ENCODE data around the gene RGS1. TPM values are rescaled to one million over a fixed set of nuclear protein-coding genes. Genes with fewer than 3 reads are reported as not detected.

The RGS1 gene
- total RNA-seq, 1 experiment from 2014 or later, result not detected

- no peak for DNase-seq (ENCODE audit: low read depth)
- in situ Hi-C loops (cut with HindIII; ENCODE audit: low pct_unique_long_range_greater_than_20kb, low sequenced_read_pairs), result no loop called here
Observed at GRCh38 chr1:192602757-192603156, 27.2 kb downstream of the RGS1 start.

- in situ Hi-C loops (cut with HindIII; ENCODE audit: low pct_unique_long_range_greater_than_20kb, low sequenced_read_pairs), result no loop called here
- no peak for DNase-seq (ENCODE audit: low read depth)
Observed at GRCh38 chr1:192603218-192603787, 27.7 kb downstream of the RGS1 start.

GRCh38 chr1:192604979-192605620, 29.5 kb downstream of the RGS1 start:
- in situ Hi-C loops (cut with HindIII; ENCODE audit: low pct_unique_long_range_greater_than_20kb, low sequenced_read_pairs), result no loop called here
- DNase-seq (ENCODE audit: low read depth), result no peak

DNA sequence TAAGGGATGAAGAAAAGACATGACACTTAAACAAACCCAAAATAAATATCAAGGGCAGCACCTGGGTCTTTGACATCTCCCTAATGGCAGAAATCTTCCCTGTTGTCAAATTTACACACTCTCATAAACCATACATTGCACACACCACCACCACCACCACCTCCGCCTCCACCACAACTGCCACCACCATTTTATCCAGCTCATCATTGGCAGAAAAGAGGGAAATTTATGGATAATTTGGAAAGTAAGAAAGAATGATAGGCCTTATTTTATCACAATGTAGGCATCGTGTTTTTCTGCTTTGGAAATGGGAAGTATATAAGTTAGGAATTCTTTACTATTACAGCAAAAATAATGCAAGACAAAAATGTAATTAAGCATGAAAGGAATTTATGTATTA, 33.1 kb downstream of the RGS1 start:
- in situ Hi-C loops (cut with HindIII; ENCODE audit: low pct_unique_long_range_greater_than_20kb, low sequenced_read_pairs), result no loop called here
- no peak for DNase-seq (ENCODE audit: low read depth)

DNA sequence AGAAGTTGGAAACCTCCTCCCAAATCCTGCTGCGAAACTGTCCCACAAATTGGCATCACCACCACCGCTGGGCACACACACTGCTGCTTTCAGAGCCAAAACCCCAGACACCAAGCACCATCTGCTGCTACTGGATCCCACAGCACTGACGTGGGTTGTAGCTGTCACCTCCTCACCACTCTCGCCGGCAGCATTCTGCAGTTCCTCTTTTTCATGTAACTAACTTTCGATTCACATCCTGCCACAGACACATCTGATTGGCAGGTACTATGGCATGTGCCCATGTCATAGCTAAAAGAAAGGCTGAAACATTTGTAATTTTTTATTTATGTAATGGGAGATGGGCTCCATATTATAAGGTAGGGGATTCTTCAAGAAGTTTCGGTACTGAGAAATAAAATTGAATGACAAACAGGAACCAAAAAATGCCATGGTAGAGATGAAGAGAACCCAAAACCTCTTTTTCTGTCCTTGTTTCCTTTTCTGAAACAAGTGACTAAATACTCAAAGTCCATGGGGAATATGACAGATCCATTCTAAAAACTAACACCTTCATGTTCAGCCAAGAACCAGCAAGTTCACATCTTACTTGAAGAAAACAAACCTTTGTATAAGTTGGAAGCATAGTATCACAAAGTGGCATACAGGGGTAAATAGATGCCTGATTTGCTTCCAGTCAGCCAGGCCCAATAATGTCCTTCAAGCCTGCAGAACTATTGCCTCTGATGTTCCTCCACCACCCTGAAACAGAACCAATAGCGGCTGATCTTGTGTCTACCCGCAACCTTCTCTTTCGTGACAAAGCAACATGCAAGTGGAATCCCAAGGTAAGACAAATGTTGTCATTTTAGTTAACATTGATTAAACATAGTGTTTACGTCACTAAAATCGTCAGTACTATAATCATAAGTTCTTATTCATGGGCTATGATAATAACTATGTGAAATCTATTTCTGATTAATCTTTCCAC, 33.8 kb downstream of the RGS1 start:
- in situ Hi-C loops (cut with HindIII; ENCODE audit: low pct_unique_long_range_greater_than_20kb, low sequenced_read_pairs), result no loop called here
- DNase-seq (ENCODE audit: low read depth), result no peak

- in situ Hi-C loops (cut with HindIII; ENCODE audit: low pct_unique_long_range_greater_than_20kb, low sequenced_read_pairs), result no loop called here
- DNase-seq (ENCODE audit: low read depth), result no peak
Observed at GRCh38 chr1:192610112-192610889, 34.7 kb downstream of the RGS1 start.

DNA sequence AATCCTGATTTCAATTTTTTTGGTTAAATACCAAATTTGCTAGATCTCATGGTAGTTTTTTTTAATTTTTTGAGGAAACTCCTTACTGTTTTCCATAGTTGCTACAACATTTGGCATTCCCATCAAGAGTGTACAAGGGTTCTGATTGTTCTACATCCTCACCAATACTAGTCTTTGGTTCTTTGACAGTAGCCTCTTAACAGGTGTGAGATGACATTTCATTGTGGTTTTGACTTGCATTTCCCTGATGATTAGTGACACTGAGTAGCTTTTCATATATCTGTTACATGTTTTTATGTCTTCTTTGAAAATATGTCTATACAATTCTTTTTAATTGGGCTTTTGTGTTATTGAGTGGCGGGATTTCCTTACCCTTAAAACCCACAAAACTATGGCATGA, 39.5 kb downstream of the RGS1 start:
- in situ Hi-C loops (cut with HindIII; ENCODE audit: low pct_unique_long_range_greater_than_20kb, low sequenced_read_pairs), result no loop called here
- DNase-seq (ENCODE audit: low read depth), result no peak

- no peak for DNase-seq (ENCODE audit: low read depth)
Observed at GRCh38 chr1:192620071-192620635, 44.6 kb downstream of the RGS1 start.

DNA sequence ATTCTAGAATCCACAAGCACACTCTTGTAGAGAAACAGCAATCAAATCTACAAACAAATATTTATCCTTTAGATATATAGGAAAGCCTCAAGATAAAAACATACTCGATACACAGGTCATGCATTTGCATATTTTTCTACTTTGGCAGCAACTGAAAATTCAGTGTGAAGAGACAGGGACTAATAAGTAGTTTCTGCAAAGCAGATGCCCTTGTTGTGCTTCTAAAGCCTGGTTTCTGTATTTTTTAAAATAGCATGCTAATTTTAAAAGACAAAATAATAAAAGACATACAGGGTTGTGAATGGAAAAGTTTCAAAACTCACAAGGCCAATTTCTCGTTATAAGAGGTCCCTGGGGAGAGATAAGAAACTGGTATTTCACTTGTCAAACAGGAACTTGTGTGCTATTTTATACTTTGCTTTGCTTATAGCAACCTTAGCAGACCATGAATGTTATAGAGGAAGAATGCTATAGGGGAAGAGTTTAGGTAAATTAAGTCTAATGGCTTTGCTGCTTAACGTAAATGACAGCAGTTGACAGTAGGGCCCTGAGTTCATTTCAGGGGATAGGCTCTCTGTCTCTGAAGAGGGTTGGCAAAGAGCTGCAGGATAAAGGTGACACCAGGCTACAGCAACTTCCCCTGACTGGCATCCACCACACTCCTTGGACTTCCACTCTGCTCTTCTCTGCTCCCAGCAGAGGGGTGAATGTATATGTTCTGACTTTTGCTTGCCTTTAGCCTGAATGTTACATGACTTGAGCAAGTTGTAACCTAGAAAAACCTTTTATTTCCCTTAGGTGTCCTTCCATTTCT, 51.0 kb downstream of the RGS1 start:
- no peak for DNase-seq (ENCODE audit: low read depth)
- in situ Hi-C loops (cut with HindIII; ENCODE audit: low pct_unique_long_range_greater_than_20kb, low sequenced_read_pairs), result no loop called here

More at GRCh38 chr1:192620071-192620635, 44.6 kb downstream of the RGS1 start:
- in situ Hi-C loops (cut with HindIII; ENCODE audit: low pct_unique_long_range_greater_than_20kb, low sequenced_read_pairs), result no loop called here

- DNase-seq (ENCODE audit: low read depth), result no peak
- in situ Hi-C loops (cut with HindIII; ENCODE audit: low pct_unique_long_range_greater_than_20kb, low sequenced_read_pairs), result no loop called here
Observed at GRCh38 chr1:192627901-192628300, 52.3 kb downstream of the RGS1 start.

DNA sequence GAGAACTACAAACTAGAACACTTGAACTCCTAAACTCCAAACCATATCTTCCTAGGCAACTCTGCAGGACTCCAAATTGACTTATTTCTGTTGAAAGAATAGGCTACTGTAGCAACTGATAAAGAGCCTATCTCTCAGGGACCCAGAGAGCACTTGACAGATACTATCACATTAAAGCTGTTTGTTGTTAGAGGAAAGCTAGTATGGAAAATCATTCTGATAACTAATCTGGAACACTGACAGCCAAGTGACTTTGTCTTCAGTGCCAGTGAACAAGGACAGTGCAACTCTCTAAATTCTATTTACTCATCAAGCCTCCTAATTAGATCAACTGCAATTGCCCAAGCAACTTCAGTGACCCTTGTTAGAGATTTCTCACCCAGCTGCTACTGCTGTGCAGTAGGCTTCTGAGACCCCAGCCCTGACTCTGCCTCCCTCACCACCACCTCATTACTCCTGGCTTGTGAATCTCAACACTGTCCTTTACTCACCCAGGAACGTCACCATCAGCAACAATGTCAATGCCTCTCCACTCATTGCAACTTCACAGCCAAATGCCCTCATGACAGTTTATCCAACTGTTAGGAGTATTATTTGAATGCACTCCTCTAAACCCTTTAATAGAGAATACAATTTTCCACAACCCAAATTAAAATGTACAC, 53.0 kb downstream of the RGS1 start:
- in situ Hi-C loops (cut with HindIII; ENCODE audit: low pct_unique_long_range_greater_than_20kb, low sequenced_read_pairs), result no loop called here
- DNase-seq (ENCODE audit: low read depth), result no peak

DNA sequence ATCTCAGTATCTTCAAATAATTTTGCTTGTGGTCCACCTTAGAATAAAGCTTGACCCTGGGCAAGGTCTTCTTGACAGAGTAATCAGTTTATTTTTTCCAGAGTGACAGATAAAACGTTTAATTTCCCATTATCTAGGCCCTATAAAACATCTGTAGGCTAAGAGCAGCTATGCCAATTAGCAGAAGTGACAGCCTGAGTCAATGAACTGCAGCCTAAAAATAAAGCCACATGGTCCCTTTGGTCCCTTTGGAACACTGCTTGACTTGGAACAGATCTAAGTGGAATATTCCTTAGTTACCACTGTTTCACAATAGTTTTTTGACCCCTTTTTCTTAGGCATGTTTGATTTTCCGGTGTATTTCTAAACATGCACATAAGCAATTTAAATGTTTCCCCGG, 54.0 kb downstream of the RGS1 start:
- DNase-seq (ENCODE audit: low read depth), result no peak
- in situ Hi-C loops (cut with HindIII; ENCODE audit: low pct_unique_long_range_greater_than_20kb, low sequenced_read_pairs), result no loop called here

Other genes with a start within 250 kb of the RGS1 start
- gene RGS13, start 60.4 kb downstream of the RGS1 start, total RNA-seq (2014; rRNA removed; shearing (Covaris generic); ENCODE audit: low replicate concordance), result not detected in 2 replicates
- gene RGS2, start 233.3 kb downstream of the RGS1 start, total RNA-seq (2014; rRNA removed; shearing (Covaris generic); ENCODE audit: low replicate concordance), result 0.43 and 2.4 TPM in 2 replicates

Data from Caki2 (cell line).